ENCODE data around the gene HAPLN1.

The HAPLN1 gene

GRCh38 chr5:83715236-83716065, 5.2 kb downstream of the HAPLN1 start:
- DNase-seq, result no peak

- DNase-seq, result no peak
Measured at GRCh38 chr5:83714810-83715209, 5.8 kb downstream of the HAPLN1 start.

GRCh38 chr5:83711982-83712601, 8.6 kb downstream of the HAPLN1 start:
- no peak for DNase-seq

GRCh38 chr5:83709973-83710372, 10.7 kb downstream of the HAPLN1 start:
- DNase-seq, result no peak

GRCh38 chr5:83708170-83708569, 12.5 kb downstream of the HAPLN1 start:
- DNase-seq, result no peak

GRCh38 chr5:83703059-83703458, 17.6 kb downstream of the HAPLN1 start:
- no peak for DNase-seq

- no peak for DNase-seq
Measured at GRCh38 chr5:83701886-83702285, 18.8 kb downstream of the HAPLN1 start.

GRCh38 chr5:83689881-83690280, 30.8 kb downstream of the HAPLN1 start:
- DNase-seq, result no peak

GRCh38 chr5:83688281-83688680, 32.4 kb downstream of the HAPLN1 start:
- DNase-seq, result no peak

GRCh38 chr5:83687124-83687619, 33.5 kb downstream of the HAPLN1 start:
- no peak for DNase-seq

GRCh38 chr5:83686251-83686650, 34.4 kb downstream of the HAPLN1 start:
- no peak for DNase-seq

- DNase-seq, result no peak
Measured at GRCh38 chr5:83683836-83684235, 36.8 kb downstream of the HAPLN1 start.

- DNase-seq, result no peak
Measured at GRCh38 chr5:83672646-83673045, 48.0 kb downstream of the HAPLN1 start.

GRCh38 chr5:83672158-83672557, 48.5 kb downstream of the HAPLN1 start:
- no peak for DNase-seq

GRCh38 chr5:83665631-83666030, 55.0 kb downstream of the HAPLN1 start:
- DNase-seq, result no peak

GRCh38 chr5:83662558-83662957, 58.1 kb downstream of the HAPLN1 start:
- DNase-seq, result no peak

- DNase-seq, result no peak
Measured at GRCh38 chr5:83657807-83658525, 62.7 kb downstream of the HAPLN1 start.

GRCh38 chr5:83654427-83654994, 66.1 kb downstream of the HAPLN1 start:
- no peak for DNase-seq

GRCh38 chr5:83653669-83654068, 67.0 kb downstream of the HAPLN1 start:
- no peak for DNase-seq

GRCh38 chr5:83645936-83646335, 74.7 kb downstream of the HAPLN1 start:
- no peak for DNase-seq

GRCh38 chr5:83644301-83644700, 76.4 kb downstream of the HAPLN1 start:
- DNase-seq, result no peak

GRCh38 chr5:83641946-83642345, 78.7 kb downstream of the HAPLN1 start:
- no peak for DNase-seq

- no peak for DNase-seq
Measured at GRCh38 chr5:83639911-83640310, 80.7 kb downstream of the HAPLN1 start.
